SH-SY5Y (cell line): Measurements from ENCODE around the gene ADARB2.

Experiments used
- GATA2 ChIP-seq: IDR thresholded peaks from 2 replicates; pipeline ENCODE4 v1.6.1; 2011; ENCODE audit warnings: mild to moderate bottlenecking, low read depth, low read length
- GATA3 ChIP-seq: IDR thresholded peaks from 2 replicates; pipeline ENCODE4 v1.6.1; 2011; ENCODE audit warnings: low read depth, mild to moderate bottlenecking, low read length, moderate library complexity

Gene ADARB2

GRCh38 chr10:1168763-1169162, 568.6 kb downstream of the ADARB2 start:
- TF ChIP-seq GATA2: no peak

- TF ChIP-seq GATA2 (no peak), GATA3 (no peak)
Measured at GRCh38 chr10:1166828-1167275, 570.5 kb downstream of the ADARB2 start.

GRCh38 chr10:1166101-1166827, 571.1 kb downstream of the ADARB2 start:
- no peak for TF ChIP-seq GATA3
- TF ChIP-seq GATA2: no peak

- TF ChIP-seq GATA3 (no peak), GATA2 (no peak)
Measured at GRCh38 chr10:1163831-1164230, 573.5 kb downstream of the ADARB2 start.

- TF ChIP-seq GATA3: no peak
- no peak for TF ChIP-seq GATA2
Measured at GRCh38 chr10:1163204-1163660, 574.1 kb downstream of the ADARB2 start.

DNA sequence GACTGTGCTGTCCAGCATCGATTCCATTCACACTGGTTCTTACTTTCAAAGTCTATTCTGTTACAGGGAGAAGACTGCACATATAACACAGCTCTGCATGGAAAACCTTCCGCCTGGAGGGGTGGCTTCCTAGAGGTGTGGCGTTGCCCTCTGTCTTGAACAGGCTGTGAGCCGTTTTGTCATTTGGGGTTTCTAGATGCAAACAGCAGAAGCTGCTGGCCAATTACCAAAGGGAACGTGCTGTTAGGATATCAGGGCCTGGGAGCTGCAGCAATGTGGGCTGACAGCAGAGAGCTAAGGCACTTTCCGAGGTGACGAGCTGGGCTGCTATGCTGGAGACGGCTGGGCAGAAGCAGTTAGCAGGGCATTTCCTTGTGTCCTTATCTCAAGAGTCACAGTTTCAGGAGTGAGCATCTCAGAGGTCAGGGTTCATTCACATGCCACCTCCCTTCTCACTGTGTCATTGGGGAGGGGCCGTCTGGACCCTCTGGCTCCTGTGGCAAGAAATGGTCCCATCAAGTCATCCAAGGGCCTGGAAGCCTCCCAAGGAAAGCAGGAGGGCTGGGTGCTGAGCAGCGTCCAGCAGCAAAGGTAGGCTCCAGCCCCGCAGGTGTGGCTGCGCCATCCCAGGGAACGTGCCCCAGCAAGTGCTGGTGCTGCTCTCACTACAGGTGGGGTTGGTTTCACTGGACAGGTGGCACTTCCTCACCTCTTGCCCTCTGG, 574.7 kb downstream of the ADARB2 start:
- TF ChIP-seq GATA3: no peak
- no peak for TF ChIP-seq GATA2

GRCh38 chr10:1160561-1161314, 576.6 kb downstream of the ADARB2 start:
- TF ChIP-seq GATA3: no peak
- TF ChIP-seq GATA2: no peak

GRCh38 chr10:1159131-1160061, 577.9 kb downstream of the ADARB2 start:
- TF ChIP-seq GATA3 (no peak), GATA2 (no peak)

DNA sequence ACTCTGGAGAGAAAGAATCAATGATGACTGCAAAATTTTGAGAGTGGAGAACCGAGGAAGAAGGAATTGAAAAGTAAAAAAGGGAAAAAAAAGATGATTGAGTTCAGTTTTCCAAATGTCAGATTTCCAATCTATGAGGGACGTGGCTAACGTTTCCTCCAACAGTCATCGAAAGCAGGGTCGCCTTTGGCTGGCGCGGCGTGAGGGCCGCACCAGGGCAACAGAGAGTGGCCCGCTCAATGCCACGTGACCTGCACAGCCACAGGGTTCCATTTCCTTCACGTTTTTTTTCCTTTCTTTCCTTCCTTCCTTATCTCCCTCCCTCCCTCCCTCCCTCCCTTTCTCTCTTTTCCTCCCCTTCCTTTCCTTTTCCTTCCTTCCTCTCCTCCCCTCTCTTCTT, 579.3 kb downstream of the ADARB2 start:
- TF ChIP-seq GATA3 (no peak), GATA2 (no peak)

GRCh38 chr10:1157615-1157933, 579.8 kb downstream of the ADARB2 start:
- TF ChIP-seq GATA2: no peak
- no peak for TF ChIP-seq GATA3

- no peak for TF ChIP-seq GATA2
- no peak for TF ChIP-seq GATA3
Measured at GRCh38 chr10:1156921-1157614, 580.3 kb downstream of the ADARB2 start.

- no peak for TF ChIP-seq GATA3
- no peak for TF ChIP-seq GATA2
Measured at GRCh38 chr10:1156616-1156886, 580.8 kb downstream of the ADARB2 start.
